Adrenal gland (tissue), 5 donors: ENCODE data around the gene P4HA2.

Experiments
- POLR2A ChIP-seq, 2 donors: fragments of 450-650 bp; IDR thresholded peaks; one replicate each; pipeline ENCODE4 v1.6.1; 2017; ENCODE audit warnings: antibody characterized with exemption in 2 of 2, mild to moderate bottlenecking in 2 of 2, moderate library complexity in 1 of 2
- TF ChIP-seq, protein P1 (sequence below), 6 experiments: fragments of 450-650 bp in 4 of 6; fragments of 200-600 bp in 2 of 6; sonication (generic) in 1 of 6; IDR thresholded peaks; 1 replicate in 5 of 6; 2 replicates in 1 of 6; pipeline versions ENCODE4 v1.5.1 to v1.8.0; 2016 to 2021; ENCODE audit warnings: antibody characterized with exemption in 6 of 6, mild to moderate bottlenecking in 2 of 6, moderate library complexity in 1 of 6
- donor health status: DM: no; HTN: no; CAD: no.

DNA sequence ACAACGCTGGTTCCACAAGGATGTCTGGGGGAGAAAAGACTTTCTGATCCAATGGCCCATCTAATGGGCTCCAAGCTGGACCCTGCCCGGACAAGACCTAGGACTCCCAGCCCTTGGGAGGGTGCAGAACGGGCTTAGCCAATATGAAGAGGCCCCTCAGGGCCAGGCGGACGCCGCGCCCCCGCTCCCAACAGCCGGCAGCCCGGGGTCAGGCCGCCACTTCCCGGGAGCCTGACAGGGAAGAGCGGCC is 493 bp downstream of the P4HA2 start:
- TF ChIP-seq, protein P1, sequence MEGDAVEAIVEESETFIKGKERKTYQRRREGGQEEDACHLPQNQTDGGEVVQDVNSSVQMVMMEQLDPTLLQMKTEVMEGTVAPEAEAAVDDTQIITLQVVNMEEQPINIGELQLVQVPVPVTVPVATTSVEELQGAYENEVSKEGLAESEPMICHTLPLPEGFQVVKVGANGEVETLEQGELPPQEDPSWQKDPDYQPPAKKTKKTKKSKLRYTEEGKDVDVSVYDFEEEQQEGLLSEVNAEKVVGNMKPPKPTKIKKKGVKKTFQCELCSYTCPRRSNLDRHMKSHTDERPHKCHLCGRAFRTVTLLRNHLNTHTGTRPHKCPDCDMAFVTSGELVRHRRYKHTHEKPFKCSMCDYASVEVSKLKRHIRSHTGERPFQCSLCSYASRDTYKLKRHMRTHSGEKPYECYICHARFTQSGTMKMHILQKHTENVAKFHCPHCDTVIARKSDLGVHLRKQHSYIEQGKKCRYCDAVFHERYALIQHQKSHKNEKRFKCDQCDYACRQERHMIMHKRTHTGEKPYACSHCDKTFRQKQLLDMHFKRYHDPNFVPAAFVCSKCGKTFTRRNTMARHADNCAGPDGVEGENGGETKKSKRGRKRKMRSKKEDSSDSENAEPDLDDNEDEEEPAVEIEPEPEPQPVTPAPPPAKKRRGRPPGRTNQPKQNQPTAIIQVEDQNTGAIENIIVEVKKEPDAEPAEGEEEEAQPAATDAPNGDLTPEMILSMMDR (IDR thresholded peaks at IDR 0.05) = no peak
- TF ChIP-seq POLR2A (IDR thresholded peaks at IDR 0.05) = no peak
